HL-60 (cell line): ENCODE results near the gene GPR183.

ENCODE experiments used
- DNase-seq, 2 experiments: peaks; one replicate each; pipeline ENCODE4 v3.0.0-alpha.2; 2010 to 2020; ENCODE audit warnings: low read depth in 1 of 2, low spot score in 1 of 2
- H3K27ac ChIP-seq: fragments of 250-450 bp; sonication (Bioruptor Pico); replicated peaks from 2 replicates; pipeline ENCODE4 v1.5.1; 2020; ENCODE audit warnings: mild to moderate bottlenecking, moderate library complexity
- H3K27me3 ChIP-seq: fragments of 250-450 bp; sonication (Bioruptor Pico); 2 replicates; pipeline ENCODE4 v1.5.1; 2021; ENCODE audit warnings: mild to moderate bottlenecking, moderate library complexity; ENCODE audit not compliant: insufficient read depth, poor library complexity, severe bottlenecking
- H3K4me3 ChIP-seq: replicated peaks from 2 replicates; pipeline ENCODE4 v1.5.1; 2011; ENCODE audit warnings: mild to moderate bottlenecking, control low read depth, low read length; ENCODE audit not compliant: insufficient read depth
- GABPA ChIP-seq: IDR thresholded peaks from 2 replicates; pipeline ENCODE4 v1.6.1; 2012; ENCODE audit warnings: low read depth
- POLR2AphosphoS5 ChIP-seq: IDR thresholded peaks from 2 replicates; pipeline ENCODE4 v1.6.1; 2012; ENCODE audit warnings: low read depth
- SPI1 ChIP-seq: IDR thresholded peaks from 2 replicates; pipeline ENCODE4 v1.6.1; 2012; ENCODE audit warnings: low read depth, mild to moderate bottlenecking, borderline replicate concordance
- TF ChIP-seq, protein P1 (sequence below): IDR thresholded peaks from 2 replicates; pipeline ENCODE4 v1.6.1; 2012; ENCODE audit warnings: low read depth; ENCODE audit not compliant: insufficient replicate concordance
- TF ChIP-seq, protein P2 (sequence below): IDR thresholded peaks from one replicate; pipeline ENCODE4 v1.5.1; 2011; ENCODE audit warnings: low read length, control low read depth, inconsistent platforms; ENCODE audit not compliant: insufficient read depth

The GPR183 gene

DNA sequence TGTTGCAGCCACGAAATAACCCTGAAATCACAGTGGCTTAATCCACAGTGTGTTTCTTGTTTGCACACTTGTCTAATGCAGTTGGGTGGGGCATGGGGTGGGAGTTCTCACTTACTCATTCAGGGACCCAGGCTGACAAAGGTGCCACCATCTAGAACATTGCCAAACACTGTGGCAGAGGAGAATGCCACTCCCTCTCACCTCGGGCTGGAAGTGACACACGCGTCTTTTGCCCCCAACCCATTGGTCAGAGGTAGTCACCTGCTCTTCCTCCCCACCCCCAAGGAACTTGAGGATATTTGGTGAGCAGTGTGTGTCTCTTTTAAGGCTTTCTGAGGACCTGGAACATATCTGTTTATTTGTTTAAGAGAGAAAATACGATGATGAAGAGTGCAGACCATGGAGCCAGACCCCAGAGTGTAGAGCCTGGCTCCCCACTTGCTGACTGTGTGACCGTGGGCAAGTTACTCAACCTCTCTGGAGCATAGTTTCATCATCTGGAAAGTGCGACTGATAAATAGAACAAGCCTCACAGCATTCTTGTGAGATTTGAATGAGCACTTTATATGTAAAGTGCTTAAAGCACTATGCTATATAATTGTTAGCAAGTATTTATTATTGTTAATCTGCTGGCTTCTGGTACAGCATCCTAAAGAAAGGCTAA lies 17.4 kb downstream of the GPR183 start:
- Histone ChIP-seq H3K27me3 (no peaks in the 10 kb centered on the region), H3K4me3 (no peak overlapping the region), H3K27ac (no peak overlapping the region)
- no peak for DNase-seq
- TF ChIP-seq, protein P1, sequence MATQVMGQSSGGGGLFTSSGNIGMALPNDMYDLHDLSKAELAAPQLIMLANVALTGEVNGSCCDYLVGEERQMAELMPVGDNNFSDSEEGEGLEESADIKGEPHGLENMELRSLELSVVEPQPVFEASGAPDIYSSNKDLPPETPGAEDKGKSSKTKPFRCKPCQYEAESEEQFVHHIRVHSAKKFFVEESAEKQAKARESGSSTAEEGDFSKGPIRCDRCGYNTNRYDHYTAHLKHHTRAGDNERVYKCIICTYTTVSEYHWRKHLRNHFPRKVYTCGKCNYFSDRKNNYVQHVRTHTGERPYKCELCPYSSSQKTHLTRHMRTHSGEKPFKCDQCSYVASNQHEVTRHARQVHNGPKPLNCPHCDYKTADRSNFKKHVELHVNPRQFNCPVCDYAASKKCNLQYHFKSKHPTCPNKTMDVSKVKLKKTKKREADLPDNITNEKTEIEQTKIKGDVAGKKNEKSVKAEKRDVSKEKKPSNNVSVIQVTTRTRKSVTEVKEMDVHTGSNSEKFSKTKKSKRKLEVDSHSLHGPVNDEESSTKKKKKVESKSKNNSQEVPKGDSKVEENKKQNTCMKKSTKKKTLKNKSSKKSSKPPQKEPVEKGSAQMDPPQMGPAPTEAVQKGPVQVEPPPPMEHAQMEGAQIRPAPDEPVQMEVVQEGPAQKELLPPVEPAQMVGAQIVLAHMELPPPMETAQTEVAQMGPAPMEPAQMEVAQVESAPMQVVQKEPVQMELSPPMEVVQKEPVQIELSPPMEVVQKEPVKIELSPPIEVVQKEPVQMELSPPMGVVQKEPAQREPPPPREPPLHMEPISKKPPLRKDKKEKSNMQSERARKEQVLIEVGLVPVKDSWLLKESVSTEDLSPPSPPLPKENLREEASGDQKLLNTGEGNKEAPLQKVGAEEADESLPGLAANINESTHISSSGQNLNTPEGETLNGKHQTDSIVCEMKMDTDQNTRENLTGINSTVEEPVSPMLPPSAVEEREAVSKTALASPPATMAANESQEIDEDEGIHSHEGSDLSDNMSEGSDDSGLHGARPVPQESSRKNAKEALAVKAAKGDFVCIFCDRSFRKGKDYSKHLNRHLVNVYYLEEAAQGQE = no peak
- no peak for TF ChIP-seq GABPA
- TF ChIP-seq POLR2AphosphoS5 = no peak
- no peak for TF ChIP-seq SPI1
- TF ChIP-seq, protein P2, sequence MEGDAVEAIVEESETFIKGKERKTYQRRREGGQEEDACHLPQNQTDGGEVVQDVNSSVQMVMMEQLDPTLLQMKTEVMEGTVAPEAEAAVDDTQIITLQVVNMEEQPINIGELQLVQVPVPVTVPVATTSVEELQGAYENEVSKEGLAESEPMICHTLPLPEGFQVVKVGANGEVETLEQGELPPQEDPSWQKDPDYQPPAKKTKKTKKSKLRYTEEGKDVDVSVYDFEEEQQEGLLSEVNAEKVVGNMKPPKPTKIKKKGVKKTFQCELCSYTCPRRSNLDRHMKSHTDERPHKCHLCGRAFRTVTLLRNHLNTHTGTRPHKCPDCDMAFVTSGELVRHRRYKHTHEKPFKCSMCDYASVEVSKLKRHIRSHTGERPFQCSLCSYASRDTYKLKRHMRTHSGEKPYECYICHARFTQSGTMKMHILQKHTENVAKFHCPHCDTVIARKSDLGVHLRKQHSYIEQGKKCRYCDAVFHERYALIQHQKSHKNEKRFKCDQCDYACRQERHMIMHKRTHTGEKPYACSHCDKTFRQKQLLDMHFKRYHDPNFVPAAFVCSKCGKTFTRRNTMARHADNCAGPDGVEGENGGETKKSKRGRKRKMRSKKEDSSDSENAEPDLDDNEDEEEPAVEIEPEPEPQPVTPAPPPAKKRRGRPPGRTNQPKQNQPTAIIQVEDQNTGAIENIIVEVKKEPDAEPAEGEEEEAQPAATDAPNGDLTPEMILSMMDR = no peak

DNA sequence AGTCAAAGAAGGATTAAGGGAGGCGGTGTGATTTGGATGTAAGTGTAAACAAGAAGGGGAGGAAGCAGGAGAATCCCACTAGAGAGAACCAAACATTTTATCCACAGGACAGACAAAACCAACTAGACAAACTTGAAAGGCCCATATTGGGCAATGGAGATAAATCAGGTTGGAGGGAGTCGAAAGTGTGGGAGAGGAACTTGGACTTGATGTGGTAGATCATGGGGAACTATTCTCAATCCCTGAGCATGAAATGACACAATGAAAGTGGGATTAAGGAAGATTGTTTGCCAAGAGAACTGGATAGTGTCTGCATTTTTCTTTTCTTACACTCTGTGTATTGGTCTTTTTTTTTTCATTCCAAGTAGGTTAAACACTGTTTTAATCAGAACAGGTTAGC lies 17.9 kb downstream of the GPR183 start:
- Histone ChIP-seq H3K27ac (no peak overlapping the region; the same call in 1 of the 2 replicates), H3K4me3 (no peak overlapping the region), H3K27me3 (no peaks in the 10 kb centered on the region)
- TF ChIP-seq GABPA (no peak), SPI1 (no peak; the same call in 1 of the 2 replicates), POLR2AphosphoS5 (no peak)
- TF ChIP-seq, protein P1 = no peak
- TF ChIP-seq, protein P2 = no peak
- DNase-seq = no peak

DNA sequence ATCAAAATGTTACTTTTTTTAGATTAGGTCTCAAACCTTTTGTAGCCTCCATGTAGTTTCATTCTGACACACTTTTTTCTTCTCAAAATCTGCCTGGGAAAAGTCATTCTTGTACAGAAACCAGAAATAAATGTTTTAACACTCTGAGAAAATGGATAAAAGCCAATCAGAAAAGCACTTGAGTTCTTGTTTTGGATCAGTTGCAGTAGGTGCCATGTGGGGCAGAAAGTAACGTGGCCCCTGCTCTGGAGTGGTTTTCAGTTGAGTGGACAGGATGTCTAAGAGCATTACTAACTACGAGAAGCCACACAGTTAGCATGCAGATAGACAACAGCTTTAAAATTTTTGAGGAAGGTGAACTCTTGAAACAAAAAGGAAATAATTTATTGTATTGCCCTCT lies 19.1 kb downstream of the GPR183 start:
- H3K27me3 ChIP-seq = no peaks in the 10 kb centered on the region
- TF ChIP-seq SPI1 (no peak; the same call in 1 of the 2 replicates), GABPA (no peak), POLR2AphosphoS5 (no peak)
- TF ChIP-seq, protein P1 = no peak
- TF ChIP-seq, protein P2 = no peak
- peak in 1 of 2 experiments; percentile 68 for DNase-seq

More for the DNA sequence above, 19.1 kb downstream of the GPR183 start:
- H3K4me3 ChIP-seq = no peak overlapping the region
- H3K27ac ChIP-seq = peak overlapping the region; percentile 66
